Large intestine (tissue), 3 donors: ENCODE data around the gene PPP2R2C. TPM values are rescaled to one million over a fixed set of nuclear protein-coding genes. Genes with fewer than 3 reads are reported as not detected.

Source experiments
- DNase-seq, 2 donors: peaks; one replicate each; pipeline versions ENCODE4 v3.0.0 to v3.0.0-alpha.2; 2013
- H3K27ac ChIP-seq: one replicate; pipeline ENCODE4 v1.5.1; 2013; ENCODE audit warnings: low read length
- H3K27me3 ChIP-seq: 2 replicates; pipeline ENCODE4 v1.6.1; 2013; ENCODE audit warnings: low read length; ENCODE audit not compliant: control insufficient read depth, insufficient read depth
- H3K36me3 ChIP-seq: 2 replicates; pipeline ENCODE4 v1.6.1; 2013; ENCODE audit warnings: low read length; ENCODE audit not compliant: control insufficient read depth, insufficient read depth
- H3K4me1 ChIP-seq: one replicate; pipeline ENCODE4 v1.6.1; 2013; ENCODE audit warnings: low read length; ENCODE audit not compliant: control insufficient read depth, insufficient read depth
- H3K4me3 ChIP-seq: one replicate; pipeline ENCODE4 v1.5.1; 2013; ENCODE audit warnings: low read length
- H3K9me3 ChIP-seq: one replicate; pipeline ENCODE4 v1.6.1; 2013; ENCODE audit warnings: mild to moderate bottlenecking, low read depth, low read length, moderate library complexity; ENCODE audit not compliant: control insufficient read depth
- WGBS: methylation state at CpG from one replicate; pipeline ENCODE4 v1.1.5; 2013; ENCODE audit warnings: low lambda C conversion rate; ENCODE audit not compliant: insufficient coverage; 5-methylcytosine and 5-hydroxymethylcytosine counted together
- polyA plus RNA-seq: library from polyadenylated mRNA; unstranded; fragments of 120-200 nt; gene quantifications from one replicate; pipeline ENCODE4 v1.2.1, GENCODE V29; 2013

The PPP2R2C gene
- polyA plus RNA-seq, 1 donor: 3.9 TPM

DNA sequence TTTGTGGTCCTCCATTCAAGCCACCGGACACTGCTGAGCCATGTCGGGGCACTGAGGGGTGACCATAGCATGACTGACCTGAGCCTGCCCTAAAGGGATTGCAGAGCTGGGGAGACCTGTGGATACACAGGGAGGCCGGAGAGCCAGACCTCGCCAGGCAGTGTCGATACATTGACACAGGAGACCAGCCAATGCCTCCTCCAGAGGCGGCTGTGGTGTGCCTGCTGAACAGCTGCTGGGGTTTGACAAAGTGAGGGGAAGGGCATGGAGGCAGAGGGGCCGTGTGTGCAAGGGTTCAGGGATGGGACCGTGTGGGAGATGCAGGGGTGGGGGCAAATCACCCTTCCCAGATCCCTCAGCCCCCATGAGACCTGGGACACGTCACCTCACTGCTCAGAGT is 48.0 kb downstream of the PPP2R2C start:
- WGBS: no CpG with 5 or more reads among the region's 9 CpGs
- no peak overlapping the region for H3K27ac ChIP-seq
- H3K36me3 ChIP-seq: no peaks in the 10 kb centered on the region
- no peak for DNase-seq
- no peak overlapping the region for H3K4me3 ChIP-seq
- no peaks in the 10 kb centered on the region for H3K4me1 ChIP-seq
- H3K9me3 ChIP-seq: no peaks in the 10 kb centered on the region
- peaks cover 4% of the 10 kb centered on the region for H3K27me3 ChIP-seq

DNA sequence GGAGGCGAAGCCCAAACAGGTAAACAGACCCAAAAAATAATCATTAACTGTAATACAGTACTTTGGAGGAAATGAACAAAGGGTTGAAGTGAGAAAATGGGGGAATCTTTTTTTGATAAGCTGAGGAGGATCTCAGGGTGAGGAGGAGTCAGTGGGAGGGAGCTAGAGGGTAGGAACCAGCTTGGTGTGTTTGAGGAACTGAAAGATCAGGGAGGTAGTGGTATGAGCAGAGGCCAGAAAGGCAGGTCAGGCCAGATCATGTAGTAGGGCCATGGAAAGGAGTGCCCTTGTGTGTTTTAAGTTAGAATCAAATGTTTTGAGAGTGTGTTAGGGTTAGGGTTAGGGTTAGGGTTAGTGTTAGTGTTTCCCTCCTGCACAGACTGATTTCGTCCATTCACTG is 48.8 kb downstream of the PPP2R2C start:
- WGBS: no CpG with 5 or more reads among the region's 2 CpGs
- Histone ChIP-seq H3K9me3 (no peaks in the 10 kb centered on the region), H3K36me3 (no peaks in the 10 kb centered on the region), H3K4me1 (no peaks in the 10 kb centered on the region), H3K27ac (no peak overlapping the region), H3K4me3 (no peak overlapping the region), H3K27me3 (peaks cover 4% of the 10 kb centered on the region)
- no peak for DNase-seq

- Histone ChIP-seq H3K36me3 (no peaks in the 10 kb centered on the region), H3K27ac (no peak overlapping the region), H3K27me3 (peaks cover 4% of the 10 kb centered on the region), H3K9me3 (no peaks in the 10 kb centered on the region), H3K4me1 (no peaks in the 10 kb centered on the region), H3K4me3 (no peak overlapping the region)
- DNase-seq: no peak
- WGBS: no CpG with 5 or more reads among the region's 3 CpGs
Observed at GRCh38 chr4:6422866-6423265, 49.5 kb downstream of the PPP2R2C start.

DNA sequence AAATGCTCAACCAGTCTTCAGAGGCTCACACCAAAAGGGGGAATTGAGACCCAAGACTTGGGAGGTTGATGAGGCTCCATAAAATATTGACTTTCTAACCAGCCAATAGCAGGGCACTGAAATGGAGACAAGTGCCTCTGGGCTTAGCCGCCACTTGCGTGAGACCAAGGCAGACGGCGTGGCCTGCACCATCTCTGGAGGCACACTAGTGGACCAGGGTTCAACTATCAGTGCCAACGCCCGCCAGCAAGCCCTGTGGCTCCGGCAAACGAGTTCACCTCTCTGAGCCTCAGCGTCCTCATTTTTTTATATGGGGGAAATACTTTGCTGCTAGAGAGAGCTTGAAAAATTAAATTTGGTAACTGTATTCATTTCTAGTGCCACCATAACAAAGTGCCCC is 50.3 kb downstream of the PPP2R2C start:
- Histone ChIP-seq H3K27ac (no peak overlapping the region), H3K4me3 (no peak overlapping the region), H3K9me3 (no peaks in the 10 kb centered on the region), H3K4me1 (no peaks in the 10 kb centered on the region), H3K27me3 (no peaks in the 10 kb centered on the region), H3K36me3 (no peaks in the 10 kb centered on the region)
- DNase-seq: no peak
- no CpG with 5 or more reads among the region's 9 CpGs for WGBS

DNA sequence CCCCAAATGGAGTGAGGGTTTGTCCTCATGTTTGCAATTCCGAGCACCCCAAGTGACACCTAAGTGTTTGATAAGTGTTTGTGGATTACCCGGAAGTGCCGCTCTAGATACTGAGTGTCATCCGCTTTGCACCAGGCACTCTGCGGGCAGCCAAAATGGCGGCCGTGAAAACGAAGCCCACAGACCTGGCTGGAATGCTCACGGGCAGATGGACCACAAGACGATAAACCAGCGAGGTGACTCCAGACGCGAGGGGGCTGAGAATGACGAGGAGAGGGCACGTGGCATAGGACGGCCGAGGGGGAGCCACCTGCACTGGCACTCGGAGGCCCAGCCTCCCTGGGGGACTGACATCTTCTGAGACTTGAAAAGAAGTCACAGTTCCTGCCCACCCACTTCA is 51.0 kb downstream of the PPP2R2C start:
- H3K4me3 ChIP-seq: no peak overlapping the region
- WGBS: 100% methylated on average over 1 of the region's 18 CpGs
- no peaks in the 10 kb centered on the region for H3K9me3 ChIP-seq
- H3K4me1 ChIP-seq: no peaks in the 10 kb centered on the region
- no peak for DNase-seq
- H3K27me3 ChIP-seq: no peaks in the 10 kb centered on the region
- no peak overlapping the region for H3K27ac ChIP-seq
- H3K36me3 ChIP-seq: no peaks in the 10 kb centered on the region

DNA sequence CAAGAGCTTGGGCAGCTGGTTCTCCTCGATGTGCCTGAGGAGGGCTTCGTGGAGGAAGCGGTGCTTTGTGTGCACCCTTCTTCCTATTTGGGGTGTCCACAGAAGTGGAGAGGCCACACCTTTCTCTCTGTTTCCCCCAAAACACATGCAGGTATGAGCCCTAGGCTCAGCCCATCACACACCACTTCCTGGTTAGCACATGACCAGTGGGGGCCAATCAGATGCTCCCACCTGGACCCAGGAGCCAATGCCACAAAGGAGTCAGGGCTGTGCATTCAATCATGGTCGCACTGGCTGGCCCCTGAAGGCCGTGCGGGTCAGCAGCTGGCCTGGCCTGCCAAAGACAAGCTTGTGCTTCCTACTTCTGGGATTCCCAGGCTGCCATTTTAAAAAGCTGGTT is 51.4 kb downstream of the PPP2R2C start:
- Histone ChIP-seq H3K4me1 (no peaks in the 10 kb centered on the region), H3K36me3 (no peaks in the 10 kb centered on the region), H3K27ac (no peak overlapping the region), H3K4me3 (no peak overlapping the region), H3K9me3 (no peaks in the 10 kb centered on the region), H3K27me3 (no peaks in the 10 kb centered on the region)
- no CpG with 5 or more reads among the region's 6 CpGs for WGBS
- no peak for DNase-seq

GRCh38 chr4:6420036-6420435 is 52.4 kb downstream of the PPP2R2C start:
- Histone ChIP-seq H3K27ac (no peak overlapping the region), H3K4me1 (no peaks in the 10 kb centered on the region), H3K4me3 (no peak overlapping the region), H3K27me3 (no peaks in the 10 kb centered on the region), H3K36me3 (no peaks in the 10 kb centered on the region), H3K9me3 (no peaks in the 10 kb centered on the region)
- no peak for DNase-seq
- no CpG with 5 or more reads among the region's 7 CpGs for WGBS

DNA sequence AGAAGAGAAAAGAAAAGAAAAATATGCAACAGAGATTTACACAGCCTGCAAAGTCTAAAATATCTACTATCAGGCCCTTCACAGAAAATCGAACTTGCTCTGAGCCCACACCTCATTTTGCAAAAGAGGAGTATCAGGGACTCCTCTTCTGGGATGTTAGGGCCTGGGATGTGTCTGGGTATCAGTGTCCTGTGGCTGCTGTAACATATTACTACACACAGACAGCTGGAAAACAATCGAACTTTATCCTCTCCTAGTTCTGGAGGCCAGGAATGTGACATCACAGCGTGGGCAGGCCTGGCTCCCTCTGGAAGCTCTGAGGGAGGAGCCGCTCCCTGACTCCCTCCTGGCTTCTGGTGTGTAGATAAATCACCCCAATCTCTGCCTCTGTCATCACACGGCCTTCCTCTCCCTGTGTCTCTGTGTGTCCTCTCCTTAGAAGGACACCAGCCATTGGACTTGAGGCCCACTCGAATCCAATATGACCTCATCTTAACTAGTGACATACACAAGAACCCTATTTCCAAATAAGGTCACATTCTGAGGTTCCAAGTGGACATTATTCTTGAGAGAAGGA is 52.9 kb downstream of the PPP2R2C start:
- Histone ChIP-seq H3K36me3 (no peaks in the 10 kb centered on the region), H3K4me1 (no peaks in the 10 kb centered on the region), H3K4me3 (no peak overlapping the region), H3K27ac (no peak overlapping the region), H3K27me3 (no peaks in the 10 kb centered on the region), H3K9me3 (no peaks in the 10 kb centered on the region)
- DNase-seq: no peak
- no CpG with 5 or more reads among the region's 6 CpGs for WGBS

DNA sequence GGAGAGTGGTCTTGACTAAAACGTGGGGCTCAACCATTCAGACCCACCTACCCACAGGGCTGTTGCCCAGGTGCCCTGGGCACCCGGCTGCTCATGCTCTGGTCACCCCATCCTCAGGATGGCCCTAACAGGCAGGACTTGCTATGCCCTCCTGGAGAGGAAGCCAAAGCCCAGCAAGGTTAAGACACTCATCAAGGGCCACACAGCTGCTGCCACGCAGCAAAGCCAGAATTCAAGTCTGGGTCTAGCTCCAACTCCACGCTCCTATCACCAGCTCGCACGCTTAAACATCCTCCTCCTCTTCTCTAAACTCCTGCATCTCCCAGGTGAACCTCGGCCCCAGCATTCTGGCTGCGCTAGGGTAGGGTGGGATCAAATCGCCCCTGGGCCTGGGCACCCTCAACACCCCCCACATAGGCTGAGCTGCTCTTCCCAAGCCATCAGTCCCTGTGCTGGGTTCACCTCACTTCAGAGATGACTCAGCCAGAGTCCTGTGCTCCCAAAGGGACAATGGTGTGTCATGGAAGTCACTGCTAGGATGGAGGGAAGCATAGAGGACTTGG is 54.1 kb downstream of the PPP2R2C start:
- Histone ChIP-seq H3K27ac (no peak overlapping the region), H3K4me1 (no peaks in the 10 kb centered on the region), H3K4me3 (no peak overlapping the region), H3K36me3 (no peaks in the 10 kb centered on the region), H3K9me3 (no peaks in the 10 kb centered on the region), H3K27me3 (no peaks in the 10 kb centered on the region)
- WGBS: no CpG with 5 or more reads among the region's 9 CpGs
- DNase-seq: no peak

DNA sequence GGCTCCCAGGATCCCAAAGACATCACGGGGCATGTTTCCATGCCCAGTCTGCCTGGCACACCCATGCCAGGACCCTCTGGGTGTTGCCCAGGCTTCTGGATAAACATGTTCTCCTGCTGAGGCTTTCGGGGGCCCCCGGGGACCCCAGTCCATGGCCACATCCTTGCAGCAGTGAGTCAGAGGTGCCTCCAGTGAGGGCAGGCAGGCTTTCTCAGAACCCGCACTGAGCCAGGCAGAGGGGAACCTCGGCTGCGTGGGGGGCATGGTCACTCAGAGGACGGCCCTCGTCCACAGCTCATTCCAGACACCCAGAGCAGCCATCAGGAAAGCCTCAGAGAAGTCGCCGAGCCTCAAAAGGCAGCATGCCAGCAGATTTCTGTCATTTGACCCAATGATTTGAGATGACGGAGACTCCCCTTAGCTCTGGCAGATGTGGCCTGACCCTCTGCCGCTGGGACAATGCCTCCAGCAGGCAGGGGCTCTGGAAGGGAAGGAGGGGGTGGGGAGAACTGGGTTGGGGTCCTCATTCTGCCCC is 54.8 kb downstream of the PPP2R2C start:
- WGBS: no CpG with 5 or more reads among the region's 12 CpGs
- H3K4me3 ChIP-seq: no peak overlapping the region
- no peak for DNase-seq

More for the DNA sequence above, 54.8 kb downstream of the PPP2R2C start:
- Histone ChIP-seq H3K9me3 (no peaks in the 10 kb centered on the region), H3K36me3 (no peaks in the 10 kb centered on the region), H3K27ac (no peak overlapping the region), H3K4me1 (no peaks in the 10 kb centered on the region), H3K27me3 (no peaks in the 10 kb centered on the region)
